B cell (primary cell): ENCODE results near the gene CCNA1.

ENCODE experiments used
- CTCF ChIP-seq: fragments of 200-600 bp; IDR thresholded peaks from one replicate; pipeline ENCODE4 v1.8.0; 2022; ENCODE audit warnings: antibody characterized with exemption, mild to moderate bottlenecking
- EZH2 ChIP-seq: IDR thresholded peaks from 2 replicates; pipeline ENCODE4 v1.6.1; 2012; ENCODE audit warnings: borderline replicate concordance, low read depth, mild to moderate bottlenecking, moderate library complexity, low read length; ENCODE audit not compliant: insufficient read depth, poor library complexity, severe bottlenecking

- TF ChIP-seq EZH2 (no peak), CTCF (no peak)
Measured at GRCh38 chr13:36490055-36490454, 57.8 kb downstream of the CCNA1 start.
